Right hindlimb (tissue), 1 donor: ENCODE results near the gene FRMPD1.

Experiments
- DNase-seq: peaks from one replicate; pipeline ENCODE4 v3.0.0-alpha.2; 2018

Gene FRMPD1

DNA sequence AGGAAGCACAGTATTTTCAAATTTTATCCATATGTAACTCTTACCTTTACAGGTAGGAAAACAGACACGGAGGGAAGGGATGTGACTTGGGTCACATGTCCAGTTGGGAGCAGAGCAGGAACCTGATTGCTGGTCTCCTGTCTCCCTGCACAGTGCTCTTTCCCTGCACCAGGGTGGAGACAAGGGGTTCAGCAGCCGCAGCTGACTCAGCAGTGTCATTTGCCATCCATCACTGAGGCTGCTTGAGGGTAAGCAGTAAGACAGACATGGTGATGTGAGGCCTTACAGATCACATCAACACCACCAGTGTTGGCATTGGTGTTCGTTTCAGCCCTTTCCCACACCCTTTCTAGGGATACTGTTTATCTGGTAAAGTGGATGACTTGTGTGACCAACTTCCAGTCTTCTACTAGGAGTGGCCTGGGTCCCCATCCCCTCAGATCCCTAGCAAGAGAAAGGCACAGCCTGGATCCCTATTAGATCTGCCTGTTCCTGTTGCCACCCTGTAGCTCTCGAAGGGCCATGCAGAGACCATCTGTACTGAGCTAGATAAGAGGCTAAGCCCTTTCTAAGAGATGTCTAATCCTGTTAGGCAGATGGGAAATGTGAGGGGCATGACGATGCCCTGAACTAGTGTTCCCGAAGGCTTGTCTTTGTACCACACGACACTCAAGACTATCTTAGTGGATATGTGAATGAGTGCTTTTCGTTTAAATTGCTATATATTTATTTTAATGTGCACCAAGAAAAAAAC is 29.1 kb downstream of the FRMPD1 start:
- no peak for DNase-seq

DNA sequence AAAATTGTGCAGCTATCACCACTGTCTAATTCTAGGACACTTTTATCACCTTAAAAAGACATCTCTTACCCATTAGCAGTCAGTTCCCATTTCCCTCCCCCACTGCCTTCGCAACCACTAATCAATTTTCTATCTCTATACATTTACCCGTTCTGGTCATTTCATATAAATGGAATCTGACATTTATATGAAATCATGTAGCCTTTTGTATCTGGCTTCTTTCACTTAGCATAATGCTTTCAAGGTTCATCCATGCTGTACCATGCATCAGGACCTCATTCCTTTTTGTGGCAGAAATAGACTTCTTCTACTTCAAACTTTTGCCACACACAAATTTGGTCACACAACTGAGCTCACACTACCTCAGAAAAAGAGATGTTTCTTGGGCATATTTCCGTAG is 32.2 kb downstream of the FRMPD1 start:
- no peak for DNase-seq

DNA sequence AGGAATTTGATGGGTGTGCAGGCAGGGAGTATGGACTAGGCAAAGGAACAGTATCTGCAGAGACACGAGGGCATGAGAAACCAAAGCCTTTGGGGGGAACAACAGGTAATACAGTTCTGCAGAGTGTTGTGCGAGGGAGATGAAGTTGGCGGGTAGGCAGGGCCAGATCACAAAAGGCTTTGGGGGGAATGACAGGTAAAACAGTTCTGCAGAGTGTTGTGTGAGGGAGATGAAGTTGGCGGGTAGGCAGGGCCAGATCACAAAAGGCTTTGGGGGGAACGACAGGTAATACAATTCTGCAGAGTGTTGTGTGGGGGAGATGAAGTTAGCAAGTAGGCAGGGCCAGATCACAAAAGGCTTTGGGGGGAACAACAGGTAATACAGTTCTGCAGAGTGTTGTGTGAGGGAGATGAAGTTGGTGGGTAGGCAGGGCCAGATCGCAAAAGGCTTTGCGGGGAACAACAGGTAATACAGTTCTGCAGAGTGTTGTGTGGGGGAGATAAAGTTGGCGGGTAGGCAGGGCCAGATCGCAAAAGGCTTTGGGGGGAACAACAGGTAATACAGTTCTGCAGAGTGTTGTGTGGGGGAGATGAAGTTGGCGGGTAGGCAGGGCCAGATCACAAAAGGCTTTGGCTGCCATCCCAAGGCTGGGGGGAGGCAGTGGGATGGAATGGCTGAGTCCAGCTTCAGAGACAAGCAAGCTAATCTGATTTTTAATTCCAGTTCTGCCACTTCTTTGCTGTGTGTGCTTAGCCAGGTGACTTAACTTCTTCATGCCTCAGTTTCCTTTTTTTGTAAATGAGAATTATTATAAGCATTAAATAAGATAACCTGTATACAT is 33.0 kb downstream of the FRMPD1 start:
- DNase-seq = no peak

DNA sequence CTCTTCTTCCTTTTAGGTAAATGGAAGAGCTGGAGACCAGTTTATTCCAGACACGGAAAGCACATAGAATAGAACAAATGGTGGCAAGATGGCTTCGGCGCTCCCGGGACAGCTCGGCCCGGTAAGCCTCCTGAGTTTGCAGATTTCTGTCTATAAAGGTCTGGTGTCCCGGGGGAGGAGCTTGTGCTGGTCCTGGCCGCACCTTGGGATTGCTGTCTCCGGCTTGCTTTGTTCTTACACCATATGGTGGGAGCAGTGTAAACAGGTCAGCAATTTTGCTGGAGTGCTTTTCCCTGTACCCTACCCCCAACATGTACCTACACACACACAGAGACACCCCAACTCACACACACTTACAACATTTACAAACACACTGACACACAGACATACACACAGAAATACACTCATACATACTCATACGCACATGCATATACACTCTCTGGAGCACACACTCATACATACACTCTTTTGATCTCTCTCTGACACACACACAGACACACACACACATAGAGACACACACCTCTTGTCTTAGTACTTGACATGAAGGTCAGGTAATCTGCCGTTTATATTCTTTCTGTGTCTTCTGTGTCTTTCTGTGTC is 42.0 kb downstream of the FRMPD1 start:
- DNase-seq = no peak

DNA sequence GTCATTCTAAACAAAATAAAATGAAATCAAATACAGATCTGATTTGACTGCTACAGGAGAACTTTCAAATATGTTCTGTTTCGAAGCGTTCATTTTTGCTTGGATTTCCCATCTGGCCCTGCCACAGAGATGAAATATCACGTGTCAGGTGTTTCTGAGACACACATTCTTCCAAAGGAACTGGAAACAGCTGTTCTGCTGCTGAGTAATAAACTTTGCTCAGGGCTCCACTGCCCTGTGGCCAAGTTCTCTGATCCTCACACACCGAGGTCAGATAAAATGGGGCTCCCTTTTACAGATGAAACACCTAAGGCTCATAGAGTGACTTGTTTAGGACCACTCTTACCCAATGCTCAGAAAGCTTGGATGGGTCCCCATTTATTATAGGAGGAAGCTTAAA is 42.5 kb downstream of the FRMPD1 start:
- DNase-seq = no peak

DNA sequence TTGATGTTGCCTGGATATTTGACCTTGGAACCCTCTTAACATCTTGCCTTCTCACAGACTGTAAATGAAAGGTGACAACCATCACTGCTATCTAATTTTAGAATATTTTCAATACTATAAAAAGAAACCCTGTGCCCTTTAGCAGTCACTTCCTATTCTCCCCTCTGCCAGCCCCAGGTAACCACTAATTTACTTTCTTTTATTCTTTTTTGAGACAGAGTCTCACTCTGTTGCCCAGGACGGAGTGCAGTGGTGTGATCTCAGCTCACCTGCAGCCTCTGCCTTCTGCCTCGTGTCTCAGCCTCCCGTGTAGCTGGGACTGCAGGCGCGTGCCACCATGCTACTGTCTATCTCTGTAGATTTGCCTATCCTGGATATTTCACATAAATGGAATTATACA is 43.6 kb downstream of the FRMPD1 start:
- DNase-seq = no peak

- no peak for DNase-seq
Observed at GRCh38 chr9:37696528-37696927, 45.8 kb downstream of the FRMPD1 start.

DNA sequence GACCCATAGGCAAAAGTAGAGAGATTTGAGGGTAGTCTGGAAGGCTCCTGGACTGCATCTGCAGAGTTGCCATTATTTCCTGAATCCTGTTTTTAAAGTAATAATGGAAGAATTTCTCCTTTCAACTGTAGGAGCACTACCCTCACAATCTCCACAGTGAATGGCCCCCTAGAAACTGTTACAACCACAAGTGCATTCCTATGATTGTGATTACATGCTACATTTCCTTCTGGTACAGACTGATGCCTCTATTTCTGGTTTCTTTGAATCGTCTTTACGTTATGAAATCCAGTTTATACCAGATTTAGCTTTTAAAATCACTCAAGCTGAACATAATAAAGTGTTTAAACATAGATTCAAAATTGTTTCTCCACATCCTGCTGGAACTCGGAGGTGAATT is 49.4 kb downstream of the FRMPD1 start:
- DNase-seq = no peak

DNA sequence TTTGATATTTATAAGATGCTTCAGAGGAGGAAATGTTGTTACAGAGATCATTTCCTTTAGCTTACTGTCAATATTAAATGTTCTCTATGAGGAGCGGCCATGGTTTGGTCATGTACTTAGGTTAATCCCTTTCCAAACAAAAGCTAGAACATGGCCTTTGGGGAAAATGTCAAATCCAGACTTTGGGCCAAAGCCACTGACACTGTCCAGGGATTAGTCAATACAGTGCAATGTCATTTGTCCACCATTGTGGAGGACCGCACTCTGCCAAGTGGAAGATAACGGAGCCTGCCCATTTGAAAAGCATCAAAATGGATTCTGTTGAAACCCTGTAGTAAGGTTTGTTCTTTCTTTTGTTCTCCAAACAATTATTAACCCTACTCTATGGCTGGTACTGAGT is 50.1 kb downstream of the FRMPD1 start:
- no peak for DNase-seq

- DNase-seq = no peak
Observed at GRCh38 chr9:37705787-37706186, 55.0 kb downstream of the FRMPD1 start.

DNA sequence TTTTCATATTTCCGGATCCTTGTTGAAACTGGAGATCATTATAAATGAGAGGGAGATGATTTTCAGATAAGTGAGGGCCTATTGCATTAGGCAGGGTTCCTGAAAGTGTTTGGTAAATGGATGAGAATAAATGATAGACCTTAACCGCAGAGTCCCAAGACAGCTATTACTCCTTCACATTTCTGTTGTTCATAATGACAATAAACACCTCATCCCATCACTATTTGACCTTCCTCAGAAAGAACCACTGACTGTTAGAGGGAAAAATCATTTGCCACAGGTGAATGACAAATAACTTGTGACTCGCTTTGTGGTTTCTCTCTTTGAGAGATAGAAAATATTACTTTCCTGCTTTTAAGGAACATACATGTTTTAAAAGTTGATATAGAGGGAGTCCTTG is 55.5 kb downstream of the FRMPD1 start:
- no peak for DNase-seq

DNA sequence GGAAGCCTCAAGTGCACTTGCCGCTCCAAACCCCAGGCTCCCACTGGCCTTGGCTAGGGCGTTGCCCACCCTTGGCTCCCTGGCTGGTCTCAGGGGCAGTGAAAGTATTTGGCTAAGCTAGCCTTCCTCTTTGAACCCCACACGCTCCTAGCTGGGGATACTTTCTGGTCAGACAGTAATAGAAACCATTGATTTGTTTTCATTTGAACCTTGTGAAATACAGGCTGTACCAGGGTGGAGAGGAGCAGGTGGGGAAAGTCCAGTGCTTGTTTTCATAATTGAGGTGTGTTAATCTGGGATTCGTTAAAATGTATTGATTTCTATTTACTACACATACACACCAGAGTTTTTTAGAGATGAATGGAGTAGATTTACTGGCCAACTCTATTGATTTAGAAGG is 57.0 kb downstream of the FRMPD1 start:
- no peak for DNase-seq

DNA sequence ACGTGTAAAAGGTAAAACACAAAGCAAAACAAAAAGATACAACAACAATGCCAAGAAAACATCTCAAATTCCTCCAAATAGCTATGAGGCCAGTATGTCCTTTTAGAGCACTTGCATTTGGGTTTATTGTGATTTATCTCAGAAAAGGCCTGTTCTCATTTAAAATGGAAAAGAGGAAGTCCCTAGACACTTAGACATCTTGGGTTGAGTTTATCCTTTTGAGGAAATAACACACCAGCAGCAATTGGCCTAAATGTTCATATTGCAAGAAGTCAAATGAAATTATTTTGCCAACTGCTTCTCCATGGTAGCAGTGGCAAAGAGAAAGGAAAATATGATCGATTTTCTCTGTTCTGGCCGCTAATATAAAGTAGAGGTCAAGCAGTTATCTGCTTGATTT is 59.3 kb downstream of the FRMPD1 start:
- DNase-seq = no peak

DNA sequence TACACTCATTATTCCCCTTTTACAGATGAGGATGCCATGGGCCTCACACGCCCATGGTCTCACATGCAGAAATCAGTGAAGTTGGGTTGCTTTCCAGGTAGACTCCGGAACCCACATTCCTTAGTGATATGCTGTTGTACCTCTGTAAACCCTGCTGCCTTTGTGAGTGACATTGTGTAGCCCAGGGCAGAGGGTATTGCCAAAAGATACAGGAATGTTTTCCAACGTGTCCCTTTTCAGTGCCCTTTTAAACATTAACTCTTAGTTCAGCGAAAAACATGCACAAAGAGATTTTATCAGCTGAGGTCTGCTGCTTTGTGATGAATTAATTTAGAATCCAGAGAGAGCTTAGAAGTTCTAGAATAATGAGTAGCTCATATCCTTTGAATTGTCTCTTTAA is 64.5 kb downstream of the FRMPD1 start:
- no peak for DNase-seq

DNA sequence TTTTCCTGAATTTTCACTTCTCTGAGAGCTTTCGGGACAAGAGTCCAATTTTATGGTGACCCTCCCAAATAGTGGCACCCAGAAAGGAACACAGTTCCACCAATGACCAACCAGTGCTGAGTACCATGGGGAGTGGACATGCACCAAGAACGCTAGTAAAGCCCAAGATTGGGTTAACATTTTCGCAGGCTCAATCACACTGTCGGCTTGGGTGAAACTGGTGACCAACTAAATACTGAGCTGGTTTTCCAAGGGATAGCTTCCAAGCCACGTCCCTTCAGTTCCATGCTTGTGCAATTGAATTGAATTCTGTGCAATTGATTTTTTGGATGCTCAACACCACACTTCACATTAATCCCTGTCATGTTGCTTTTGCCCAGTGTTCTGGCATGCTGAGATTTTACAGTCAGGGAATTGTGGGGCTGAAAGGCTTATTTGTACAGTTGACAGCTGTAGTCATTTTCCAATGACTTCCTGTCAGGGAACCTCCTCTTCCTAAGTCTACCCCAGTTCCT is 65.3 kb downstream of the FRMPD1 start:
- no peak for DNase-seq

- no peak for DNase-seq
Observed at GRCh38 chr9:37719526-37719925, 68.8 kb downstream of the FRMPD1 start.

- DNase-seq = no peak
Observed at GRCh38 chr9:37727013-37727412, 76.3 kb downstream of the FRMPD1 start.

- DNase-seq = no peak
Observed at GRCh38 chr9:37729499-37729898, 78.7 kb downstream of the FRMPD1 start.

DNA sequence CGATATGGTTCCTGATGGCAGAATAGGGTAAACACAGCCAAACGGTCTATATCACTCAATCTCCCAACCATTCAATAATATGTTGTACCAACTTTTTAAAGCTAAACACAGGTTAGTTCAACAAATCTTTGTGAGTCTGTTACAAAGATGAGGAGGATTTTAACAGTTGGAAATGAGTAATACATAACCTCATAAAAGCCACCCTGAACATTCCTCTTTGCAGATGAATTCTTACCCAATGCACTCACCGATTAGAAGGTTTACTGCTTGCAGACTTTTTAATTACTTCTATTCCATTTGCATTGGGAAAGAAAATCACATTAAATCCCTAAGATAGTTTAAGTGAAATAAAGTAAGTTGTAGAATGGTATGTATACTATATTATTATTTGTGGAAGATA is 79.5 kb downstream of the FRMPD1 start:
- no peak for DNase-seq

DNA sequence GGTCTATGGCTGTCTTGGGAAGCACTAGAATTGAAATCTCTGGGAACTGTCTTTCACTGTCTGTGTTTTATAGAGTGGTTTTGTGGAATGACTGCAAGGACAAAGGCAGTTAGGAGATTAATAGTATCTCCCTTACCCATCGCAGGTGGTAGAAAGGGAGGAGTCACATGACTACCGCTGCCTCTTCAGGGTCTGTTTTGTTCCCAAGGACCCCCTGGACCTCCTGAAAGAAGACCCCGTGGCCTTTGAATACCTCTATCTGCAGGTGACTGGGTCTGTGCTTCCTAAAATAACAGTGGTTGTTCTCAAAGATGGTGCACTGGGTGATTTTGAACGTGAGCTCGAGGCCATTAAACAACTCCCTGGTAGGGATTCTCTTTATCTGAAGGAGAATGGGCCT is 80.1 kb downstream of the FRMPD1 start:
- no peak for DNase-seq

DNA sequence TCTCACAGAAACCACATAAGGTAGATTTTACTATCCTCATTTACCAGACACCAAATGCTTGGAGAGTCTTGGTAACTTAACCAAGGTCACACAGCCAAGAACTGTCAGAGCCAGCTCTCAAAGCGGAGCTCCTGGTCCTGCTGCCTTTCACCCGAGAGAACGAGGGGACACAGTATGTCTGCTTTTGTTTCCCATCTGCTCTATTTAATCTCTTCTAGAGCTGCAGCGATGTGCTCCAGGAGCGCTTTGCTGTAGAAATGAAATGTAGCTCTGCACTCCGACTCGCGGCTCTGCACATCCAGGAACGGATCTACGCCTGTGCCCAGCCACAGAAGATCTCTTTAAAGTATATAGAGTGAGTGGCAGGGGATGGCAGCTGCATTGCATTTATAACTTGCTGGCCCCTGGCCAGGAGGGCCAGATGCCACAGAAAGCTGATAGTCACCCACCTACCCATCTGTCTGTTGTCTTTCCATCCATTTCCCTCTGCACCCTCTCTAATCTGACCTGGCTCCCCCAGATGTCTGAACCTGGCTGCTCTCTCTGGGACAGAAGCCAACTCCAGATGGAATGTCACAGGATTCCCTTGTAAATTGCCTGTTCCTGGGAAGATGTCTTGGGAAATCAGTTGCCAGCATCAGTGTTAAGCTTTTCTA is 81.5 kb downstream of the FRMPD1 start:
- DNase-seq = peak; percentile 63

GRCh38 chr9:37732952-37733351 is 82.2 kb downstream of the FRMPD1 start:
- no peak for DNase-seq

DNA sequence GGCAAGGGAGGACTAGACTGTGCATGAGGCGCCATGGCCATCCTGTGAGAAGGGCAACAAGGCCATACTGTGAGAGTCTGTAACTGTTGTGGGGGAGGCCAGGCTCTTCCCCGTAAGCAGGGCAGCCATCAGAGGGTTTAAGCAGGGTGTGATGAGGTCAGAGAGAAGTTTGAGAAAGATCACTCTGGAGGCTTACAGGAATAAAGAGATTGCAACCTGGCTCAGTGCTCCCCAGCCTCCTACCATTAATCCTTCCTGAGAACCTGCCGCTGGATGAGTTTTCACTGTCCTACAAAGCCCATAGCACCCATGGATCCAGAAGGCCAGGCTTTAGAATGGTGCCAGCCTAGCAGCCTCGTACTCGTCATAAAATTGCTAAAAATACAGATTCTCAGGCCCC is 88.5 kb downstream of the FRMPD1 start:
- DNase-seq = no peak
